ENCODE results near the gene GCM1.

GRCh38 chr6:53113742-53114141 lies 34.9 kb downstream of the GCM1 start:
- TF ChIP-seq CTCF (IDR thresholded peaks at IDR 0.05) (no peak), POLR2A (IDR thresholded peaks at IDR 0.05) (no peak)
